ENCODE results near the gene ZNF23. TPM values are rescaled to one million over a fixed set of nuclear protein-coding genes. Genes with fewer than 3 reads are reported as not detected.

ZNF23 gene
- total and polyA plus RNA-seq, 10 of the 15 experiments (the other 5 are each of a cell fraction or from before 2014, with no cell fraction given) = 3.6 to 11.5 (median 8.7) TPM

GRCh38 chr16:71504901-71505300 lies 42.9 kb upstream of the ZNF23 start:
- H3K27me3 ChIP-seq (replicated peaks in 1 of 2; ENCODE audit: control insufficient read depth in 2 of 2, insufficient read depth in 2 of 2, low read length in 1 of 2) = no peaks in the 10 kb centered on the region
- WGBS (ENCODE audit: insufficient coverage, insufficient replicate concordance, low lambda C conversion rate, missing lambda C conversion rate) = 94% methylated on average over 5 of the region's 5 CpGs
- no peaks in the 10 kb centered on the region for H4K20me1 ChIP-seq (ENCODE audit: control insufficient read depth, insufficient read depth)
- no peak for ATAC-seq
- POLR2A ChIA-PET = no interaction called here
- no peak for DNase-seq (ENCODE audit: low read depth, low spot score)
- intact Hi-C loops (cut with micrococcal nuclease; ENCODE audit: unreplicated experiment) (no loop called here), in situ Hi-C loops (cut with MboI) (loop anchor here (5.0 kb wide), 1 partner anchor 107 kb away; no protein-coding TSS in a partner anchor)
- no peak overlapping the region for H3K4me3 ChIP-seq
- SMC1A ChIA-PET (ENCODE audit: uncharacterized antibody, unreplicated experiment) = no interaction called here
- BruUV-seq (replicated peaks) = no TSS peak
- H3K9me3 ChIP-seq (replicated peaks; ENCODE audit: control insufficient read depth, insufficient read depth, low read length) = no peaks in the 10 kb centered on the region
- no peak for TF ChIP-seq RCOR1 (conservative IDR thresholded peaks at IDR 0.05; ENCODE audit: low read depth, low read length)
- TF ChIP-seq ZNF592 (IDR thresholded peaks at IDR 0.05) = no peak
- TF ChIP-seq RBBP5 (conservative IDR thresholded peaks at IDR 0.05) = no peak
- TF ChIP-seq E2F8 (IDR thresholded peaks at IDR 0.05; ENCODE audit: low read depth, partially characterized antibody) = no peak
- no peak for TF ChIP-seq NR2C2 (IDR thresholded peaks at IDR 0.05; ENCODE audit: borderline replicate concordance, control insufficient read depth, insufficient read length, low read depth)
- TF ChIP-seq RAD51 (IDR thresholded peaks at IDR 0.05) = no peak
- TF ChIP-seq CBFB (IDR thresholded peaks at IDR 0.05; ENCODE audit: low read depth) = no peak
- no peak for TF ChIP-seq TCF3 (IDR thresholded peaks at IDR 0.05; ENCODE audit: borderline replicate concordance, insufficient read depth, low read depth, low read length)
- TF ChIP-seq SREBF2 (IDR thresholded peaks at IDR 0.05; ENCODE audit: low read length) = no peak
- no peak for TF ChIP-seq BCLAF1 (IDR thresholded peaks at IDR 0.05)
- no peak for TF ChIP-seq TBL1XR1 (IDR thresholded peaks at IDR 0.05; ENCODE audit: low read depth, low read length)
- no peak for TF ChIP-seq SPI1 (IDR thresholded peaks at IDR 0.05; ENCODE audit: borderline replicate concordance, insufficient read depth, low read depth, low read length)
- TF ChIP-seq CTCF (IDR thresholded peaks at IDR 0.05 in 2 of 3, conservative IDR thresholded peaks at IDR 0.05 in 1 of 3; ENCODE audit: control insufficient read depth in 2 of 3, extremely low read depth in 1 of 3, insufficient read depth in 1 of 3, low read depth in 3 of 3, low read length in 3 of 3) = no peak
- no peak overlapping the region for H2AFZ ChIP-seq (ENCODE audit: control insufficient read depth, low read depth, low read length)
- RAD21 ChIA-PET (ENCODE audit: unreplicated experiment) = no interaction called here
- H3K9ac ChIP-seq (ENCODE audit: control insufficient read depth, insufficient read depth, low read length) = no peak overlapping the region
- no peak overlapping the region for H3K4me2 ChIP-seq (ENCODE audit: control insufficient read depth, insufficient read depth)
- no peak for FAIRE-seq
- H3K4me1 ChIP-seq (ENCODE audit: control insufficient read depth, insufficient read depth, low read length) = no peaks in the 10 kb centered on the region
- H3K27ac ChIP-seq (ENCODE audit: control insufficient read depth, insufficient read depth) = no peak overlapping the region
- no peaks in the 10 kb centered on the region for H3K79me2 ChIP-seq (ENCODE audit: control insufficient read depth, insufficient read depth, low read length)
- CTCF ChIA-PET = interaction anchor here (1.0 kb wide), 1 partner anchor 104 kb away, joined by 3 read pairs; no protein-coding TSS in a partner anchor
- no peaks in the 10 kb centered on the region for H3K36me3 ChIP-seq (ENCODE audit: control insufficient read depth in 2 of 2, insufficient read depth in 2 of 2, low read length in 1 of 2)

Data from GM12878 (cell line).